GM12891 (cell line): Measurements from ENCODE around the gene JPH4.
"Not testable (repeated sequence)": the region's sequence is repeated elsewhere in the genome, so short reads cannot be mapped to it uniquely, and the experiment has no call there.

Source experiments
- POLR2A ChIP-seq: IDR thresholded peaks from 2 replicates; pipeline ENCODE4 v1.6.1; 2011; ENCODE audit warnings: low read depth, low read length, control low read depth
- POU2F2 ChIP-seq: IDR thresholded peaks from 2 replicates; pipeline ENCODE4 v1.6.1; 2011; ENCODE audit warnings: low read depth, mild to moderate bottlenecking, control low read depth, low read length, moderate library complexity
- SPI1 ChIP-seq: IDR thresholded peaks from 2 replicates; pipeline ENCODE4 v1.6.1; 2011; ENCODE audit warnings: low read depth, low read length, control low read depth

- not testable (repeated sequence) for TF ChIP-seq POLR2A, SPI1, POU2F2
These were observed 5.4 kb upstream of the JPH4 start for GRCh38 chr14:23583761-23584526.
